OCI-LY1 (cell line): ENCODE results near the gene USP6NL.

Experiments used
- CTCF ChIP-seq: fragments of 200-600 bp; sonication (generic), shearing (Covaris generic); IDR thresholded peaks from 2 replicates; pipeline ENCODE4 v1.5.1; 2017; ENCODE audit warnings: mild to moderate bottlenecking, antibody characterized with exemption, low read length, moderate library complexity, mixed read lengths
- EZH2 ChIP-seq: fragments of 200-600 bp; sonication (generic), shearing (Covaris generic); IDR thresholded peaks from 2 replicates; pipeline ENCODE4 v1.8.0; 2017; ENCODE audit warnings: borderline replicate concordance, mixed run types, mild to moderate bottlenecking, antibody characterized with exemption, low read length, moderate library complexity, mixed read lengths

GRCh38 chr10:11444531-11445228 is 166.8 kb downstream of the USP6NL start:
- TF ChIP-seq EZH2, result no peak
- no peak for TF ChIP-seq CTCF
